Stimulated activated effector memory CD8-positive, alpha-beta T cell treated with anti-CD3 and anti-CD28 coated beads, Interleukin-12 subunit alpha, Interleukin-12 subunit beta, amount 100 ng/mL, for 72 hours (primary cell): ENCODE measurements around the gene KLHL2.
A peak's percentile ranks its signal among the peaks of the same experiment; 100 is the strongest.

Experiments used
- ATAC-seq: fragments of 150-1000 bp; cut with Tn5 transposase; 2 replicates; pipeline ENCODE4 v1.10.0; 2021
- DNase-seq, 2 donors: peaks; one replicate each; pipeline ENCODE4 v3.0.0; 2021 to 2022; ENCODE audit warnings: low spot score in 2 of 2
- H3K27ac Mint-ChIP-seq: one replicate; pipeline ENCODE4 v1.8.0; 2022; ENCODE audit warnings: mild to moderate bottlenecking, mixed read lengths
- H3K36me3 Mint-ChIP-seq: one replicate; pipeline ENCODE4 v1.8.0; 2022; ENCODE audit warnings: mild to moderate bottlenecking, mixed read lengths
- H3K4me1 Mint-ChIP-seq: one replicate; pipeline ENCODE4 v1.8.0; 2022; ENCODE audit warnings: mixed read lengths
- H3K4me3 Mint-ChIP-seq: one replicate; pipeline ENCODE4 v1.8.0; 2022; ENCODE audit warnings: mild to moderate bottlenecking, mixed read lengths
- H3K9me3 Mint-ChIP-seq: one replicate; pipeline ENCODE4 v1.8.0; 2022; ENCODE audit warnings: mixed read lengths

Gene KLHL2

DNA sequence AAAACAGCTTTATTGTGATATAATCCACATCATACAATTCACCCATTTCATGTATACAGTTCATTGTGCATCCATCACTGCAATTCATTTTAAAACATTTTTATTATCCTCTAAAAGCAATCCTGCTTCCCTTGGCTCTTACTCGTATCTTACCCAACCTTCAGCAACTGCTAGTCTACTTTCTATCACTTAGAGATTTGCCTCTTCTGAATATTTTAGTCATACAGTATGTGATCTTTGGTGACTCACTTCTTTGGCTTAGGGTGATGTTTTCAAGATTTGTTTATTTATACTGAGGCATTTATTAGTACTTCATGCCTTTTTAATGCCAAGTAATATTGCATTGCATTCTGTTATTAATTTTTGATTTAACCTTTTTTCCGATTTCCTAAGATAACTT lies 105.1 kb downstream of the KLHL2 start:
- no peak overlapping the region for H3K27ac Mint-ChIP-seq
- H3K9me3 Mint-ChIP-seq = no peaks in the 10 kb centered on the region
- H3K4me1 Mint-ChIP-seq = no peaks in the 10 kb centered on the region
- ATAC-seq (peak; percentile 62), DNase-seq (no peak)
- H3K36me3 Mint-ChIP-seq = peaks cover 63% of the 10 kb centered on the region
- H3K4me3 Mint-ChIP-seq = no peak overlapping the region

DNA sequence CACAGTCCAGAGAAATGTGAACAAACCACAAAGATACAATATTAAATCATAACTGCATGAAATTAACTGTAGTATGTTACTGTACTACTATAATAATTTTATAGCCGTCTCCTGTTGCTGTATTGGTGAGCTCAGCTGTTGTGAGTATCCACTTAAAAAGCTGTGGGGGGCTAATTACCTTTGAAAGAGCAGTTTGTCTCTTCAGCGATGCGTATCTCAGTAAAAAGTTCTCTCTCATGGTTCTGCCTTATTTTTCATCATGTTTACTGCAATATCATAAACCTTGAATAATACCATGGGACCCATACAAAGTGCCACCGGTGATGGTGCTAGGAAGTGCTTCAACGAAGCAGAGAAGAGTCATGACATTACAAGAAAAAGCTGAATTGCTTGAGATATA lies 111.7 kb downstream of the KLHL2 start:
- DNase-seq = no peak
- peaks cover 43% of the 10 kb centered on the region for H3K36me3 Mint-ChIP-seq
- no peaks in the 10 kb centered on the region for H3K4me1 Mint-ChIP-seq

DNA sequence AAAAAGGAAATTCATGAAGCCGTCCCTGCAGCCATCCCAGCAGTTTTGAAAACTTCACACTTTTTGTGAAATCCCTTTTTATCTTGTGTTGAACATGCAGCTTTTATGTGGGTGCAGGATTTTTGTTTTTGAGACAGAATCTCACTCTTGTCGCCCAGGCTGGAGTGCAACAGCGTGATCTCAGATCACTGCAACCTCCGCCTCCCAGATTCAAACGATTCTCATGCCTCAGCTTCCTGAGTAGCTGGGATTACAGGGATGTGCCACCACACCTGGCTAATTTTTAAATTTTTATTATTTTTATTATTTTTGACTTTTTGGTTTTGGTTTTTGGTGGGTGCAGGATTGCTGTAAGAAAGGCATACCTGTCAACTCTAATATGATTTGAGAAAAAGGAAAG lies 112.1 kb downstream of the KLHL2 start:
- H3K36me3 Mint-ChIP-seq = peaks cover 39% of the 10 kb centered on the region
- ATAC-seq (no peak), DNase-seq (no peak)
- no peaks in the 10 kb centered on the region for H3K9me3 Mint-ChIP-seq
- no peak overlapping the region for H3K27ac Mint-ChIP-seq
- no peak overlapping the region for H3K4me3 Mint-ChIP-seq
- no peaks in the 10 kb centered on the region for H3K4me1 Mint-ChIP-seq

More for the DNA sequence above, 111.7 kb downstream of the KLHL2 start:
- Mint-ChIP-seq H3K4me3 (no peak overlapping the region), H3K27ac (no peak overlapping the region), H3K9me3 (no peaks in the 10 kb centered on the region)
- no peak for ATAC-seq

DNA sequence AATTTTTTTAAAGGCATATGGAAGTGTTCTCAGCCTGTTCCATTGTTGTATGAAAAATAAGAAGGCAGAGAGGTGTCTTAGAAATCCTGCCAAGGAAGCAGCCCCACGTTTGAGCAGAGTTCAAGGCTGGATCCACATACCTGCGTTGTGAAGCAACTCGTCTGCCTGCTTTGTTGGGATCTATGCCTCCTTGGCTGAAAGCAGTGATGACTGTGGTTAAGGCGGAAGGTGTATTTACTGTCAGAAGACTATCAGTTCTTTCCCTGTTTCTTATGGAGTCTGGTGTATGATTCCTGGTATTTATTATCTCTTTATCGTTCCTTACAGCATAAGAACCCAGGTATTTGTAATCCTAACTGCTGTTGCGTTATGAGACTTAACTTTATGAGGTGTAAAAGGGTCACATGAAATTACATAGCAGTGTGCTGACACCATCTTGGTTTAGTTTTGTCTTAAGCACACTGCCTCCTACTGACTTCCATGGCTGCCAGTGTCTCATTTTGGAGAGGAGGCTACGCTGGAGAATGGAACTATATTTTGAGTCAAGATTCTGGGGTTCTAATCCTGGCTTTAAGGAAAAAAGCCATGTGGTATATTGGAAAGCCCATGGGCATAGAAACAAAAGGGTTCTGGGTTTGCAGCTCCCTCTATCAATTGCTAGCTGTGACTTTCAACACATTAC lies 117.0 kb downstream of the KLHL2 start:
- peaks cover 25% of the 10 kb centered on the region for H3K36me3 Mint-ChIP-seq
- DNase-seq (no peak), ATAC-seq (no peak)
- no peak overlapping the region for H3K27ac Mint-ChIP-seq
- H3K4me3 Mint-ChIP-seq = no peak overlapping the region
- H3K4me1 Mint-ChIP-seq = peaks cover 15% of the 10 kb centered on the region
- H3K9me3 Mint-ChIP-seq = no peaks in the 10 kb centered on the region

DNA sequence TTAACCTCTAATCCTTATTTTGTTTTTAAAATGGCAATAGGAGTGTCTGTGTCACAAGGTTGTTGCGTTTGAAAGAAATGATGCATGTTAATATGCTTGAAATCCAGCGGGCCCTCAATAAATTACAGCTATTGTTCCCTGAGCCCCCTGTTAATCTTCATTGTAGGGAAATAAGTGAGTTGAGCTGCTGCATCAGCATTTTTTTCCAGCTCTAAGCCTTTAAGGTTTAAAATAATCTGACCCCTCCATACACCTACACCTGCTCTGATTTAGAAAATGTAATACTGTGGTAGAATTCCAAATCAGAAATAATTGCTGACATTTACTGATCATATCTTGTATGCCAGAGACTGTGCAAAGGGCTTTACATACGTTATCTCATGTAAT lies 117.5 kb downstream of the KLHL2 start:
- DNase-seq = no peak
- ATAC-seq = no peak
- Mint-ChIP-seq H3K4me3 (no peak overlapping the region), H3K36me3 (peaks cover 19% of the 10 kb centered on the region), H3K9me3 (no peaks in the 10 kb centered on the region), H3K4me1 (peaks cover 15% of the 10 kb centered on the region), H3K27ac (no peak overlapping the region)

DNA sequence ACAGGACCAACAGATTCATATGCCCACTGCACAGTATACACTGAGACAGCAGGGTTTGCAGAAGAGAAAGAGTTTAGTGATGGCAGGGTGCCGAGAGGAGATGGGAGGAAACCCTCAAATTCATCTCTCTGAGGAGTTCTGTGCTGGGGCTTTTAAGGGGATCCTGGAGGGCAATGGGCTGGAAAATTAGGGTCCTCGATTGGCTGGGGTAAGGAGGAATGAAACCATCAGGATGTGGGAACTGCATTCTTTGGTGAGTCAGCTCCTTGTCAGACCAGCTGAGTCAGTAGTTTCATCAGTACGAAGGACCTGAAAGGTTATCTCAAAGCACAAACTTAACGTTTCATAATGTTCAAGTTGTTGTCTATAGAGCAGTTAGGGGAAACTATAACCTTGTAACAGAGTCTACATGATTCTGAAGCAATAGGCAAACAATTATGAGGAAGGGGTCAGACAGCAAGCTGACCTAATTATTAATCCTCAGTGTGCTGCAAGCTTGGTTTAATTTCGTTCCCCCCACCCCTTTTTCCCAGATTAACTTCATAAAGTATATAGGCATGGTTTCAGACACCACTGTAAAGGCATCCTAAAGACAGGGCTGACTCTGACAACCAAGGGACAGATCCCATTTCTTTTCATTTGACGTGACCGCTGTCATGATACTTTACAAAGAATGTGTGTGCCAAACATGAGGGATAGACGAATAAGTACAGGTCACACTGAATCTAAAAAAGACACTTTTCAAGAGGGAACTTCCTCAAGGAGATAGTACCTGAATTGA lies 118.6 kb downstream of the KLHL2 start:
- DNase-seq = no peak
- ATAC-seq = no peak
- H3K27ac Mint-ChIP-seq = no peak overlapping the region
- H3K4me1 Mint-ChIP-seq = peaks cover 23% of the 10 kb centered on the region
- H3K4me3 Mint-ChIP-seq = no peak overlapping the region
- H3K36me3 Mint-ChIP-seq = peaks cover 12% of the 10 kb centered on the region
- H3K9me3 Mint-ChIP-seq = no peaks in the 10 kb centered on the region

DNA sequence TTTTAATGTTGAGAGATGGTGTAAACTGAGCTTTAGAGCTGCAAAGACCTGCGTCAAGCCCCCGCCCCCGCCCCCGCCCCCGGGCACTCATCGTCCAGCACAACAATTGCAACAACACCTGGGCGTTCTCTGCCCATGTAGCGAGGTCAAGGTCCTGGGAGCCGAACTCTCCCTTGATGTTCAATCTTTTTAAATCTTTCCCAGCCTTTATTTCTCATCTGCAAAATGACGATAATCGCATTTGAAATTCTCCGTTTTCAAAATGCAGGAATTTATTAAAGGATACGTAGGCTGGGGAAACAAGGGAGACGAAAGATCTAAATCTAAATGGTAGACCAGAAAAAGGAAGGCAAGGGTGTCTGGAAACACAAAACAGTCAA lies 119.5 kb downstream of the KLHL2 start:
- no peak overlapping the region for H3K27ac Mint-ChIP-seq
- H3K4me3 Mint-ChIP-seq = no peak overlapping the region
- ATAC-seq (no peak), DNase-seq (no peak)
- peaks cover 32% of the 10 kb centered on the region for H3K4me1 Mint-ChIP-seq
- no peaks in the 10 kb centered on the region for H3K9me3 Mint-ChIP-seq
- peaks cover 7% of the 10 kb centered on the region for H3K36me3 Mint-ChIP-seq

DNA sequence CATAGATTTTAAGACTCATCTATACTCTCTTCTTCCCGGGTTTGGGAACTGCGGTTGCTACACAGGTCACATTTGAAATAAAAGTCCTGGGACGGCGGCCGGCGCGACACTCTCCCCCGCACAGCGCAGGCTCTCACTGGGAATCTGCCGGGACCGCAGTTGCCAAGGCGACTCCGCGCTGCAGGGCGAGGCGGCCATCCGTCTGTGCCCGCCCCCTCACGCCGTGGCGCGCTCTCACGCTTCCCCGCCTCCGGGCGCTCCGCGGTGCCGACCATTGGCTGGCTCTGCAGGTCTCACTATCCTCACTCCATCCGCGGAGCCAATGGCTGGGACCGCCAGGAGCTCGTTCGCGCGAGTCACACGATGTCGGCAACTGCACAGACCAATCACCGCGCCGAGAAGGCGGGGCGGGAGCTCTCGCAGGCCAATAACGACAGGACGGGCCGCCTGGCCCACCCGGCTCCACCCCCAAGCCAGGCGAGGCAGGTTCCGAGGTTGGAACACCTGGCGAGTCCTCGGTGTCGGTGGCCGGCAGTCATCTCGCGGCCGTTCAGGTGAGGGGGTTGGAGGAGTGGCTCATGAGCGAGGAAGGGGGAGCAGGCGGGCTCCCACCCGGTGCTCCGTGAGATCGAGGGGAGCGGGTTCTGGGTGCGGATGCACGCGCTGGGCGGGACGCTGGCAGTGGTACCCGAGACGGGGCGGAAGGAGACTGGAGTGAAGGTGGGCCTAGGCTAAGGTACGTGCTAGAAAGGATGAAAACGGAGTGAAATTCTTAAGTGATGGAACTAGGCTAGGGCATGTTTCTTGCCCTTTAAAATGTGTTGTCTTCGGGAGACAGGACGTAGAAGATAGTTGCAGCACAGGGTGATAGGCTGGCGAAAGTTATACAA lies 120.1 kb downstream of the KLHL2 start, which contains the start of gene MSMO1:
Gene MSMO1, plus strand, starts transcription at position 459 of the 890 bp plus-strand sequence. CDS start 5,702 bp downstream, outside the sequence.
- DNase-seq = peak; percentile 88 to 98
- Mint-ChIP-seq H3K4me1 (peaks cover 39% of the 10 kb centered on the region), H3K27ac (no peak within 1 kb of the TSS), H3K9me3 (no peaks in the 10 kb centered on the region), H3K36me3 (peaks cover 7% of the 10 kb centered on the region), H3K4me3 (no peak within 1 kb of the TSS)
- ATAC-seq = peak; percentile 98

DNA sequence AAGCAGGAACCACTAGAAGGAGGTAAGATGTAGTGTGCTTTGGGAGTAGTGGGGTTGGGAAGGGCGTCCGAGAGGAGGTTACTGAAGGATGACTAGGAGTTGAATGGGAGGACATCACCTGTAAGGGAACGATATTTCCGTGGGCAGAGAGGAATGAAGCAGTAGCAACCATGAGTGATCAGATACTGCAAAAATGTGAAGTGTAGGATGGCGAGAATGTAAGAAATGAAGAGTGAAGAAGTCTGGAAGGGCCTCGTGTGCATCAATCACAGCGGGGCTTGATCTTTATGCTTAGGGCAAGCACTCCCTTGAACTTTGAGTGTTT lies 120.7 kb downstream of the KLHL2 start:
- no peak for ATAC-seq
- Mint-ChIP-seq H3K36me3 (peaks cover 7% of the 10 kb centered on the region), H3K9me3 (no peaks in the 10 kb centered on the region), H3K4me1 (peaks cover 44% of the 10 kb centered on the region), H3K4me3 (no peak overlapping the region), H3K27ac (no peak overlapping the region)
- no peak for DNase-seq

DNA sequence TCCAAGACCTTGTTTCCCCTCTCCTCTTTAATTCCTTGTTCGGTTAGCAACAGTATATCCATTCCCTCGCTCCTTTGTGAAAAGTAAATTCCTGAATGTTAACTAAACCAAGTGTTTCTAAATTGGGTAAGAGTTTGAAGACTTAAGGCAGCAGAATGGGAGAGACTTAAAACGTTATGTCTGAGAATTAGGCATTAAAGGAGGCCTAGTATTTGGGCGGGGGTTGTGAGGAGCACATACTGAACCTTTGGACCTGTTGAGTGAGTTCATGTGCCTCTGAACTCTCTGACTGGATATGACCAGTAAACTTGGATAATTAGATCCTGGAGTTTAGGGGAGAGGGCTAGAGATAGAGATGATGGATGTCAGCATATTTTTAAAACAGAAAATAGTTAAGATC lies 121.3 kb downstream of the KLHL2 start:
- H3K36me3 Mint-ChIP-seq = peaks cover 7% of the 10 kb centered on the region

DNA sequence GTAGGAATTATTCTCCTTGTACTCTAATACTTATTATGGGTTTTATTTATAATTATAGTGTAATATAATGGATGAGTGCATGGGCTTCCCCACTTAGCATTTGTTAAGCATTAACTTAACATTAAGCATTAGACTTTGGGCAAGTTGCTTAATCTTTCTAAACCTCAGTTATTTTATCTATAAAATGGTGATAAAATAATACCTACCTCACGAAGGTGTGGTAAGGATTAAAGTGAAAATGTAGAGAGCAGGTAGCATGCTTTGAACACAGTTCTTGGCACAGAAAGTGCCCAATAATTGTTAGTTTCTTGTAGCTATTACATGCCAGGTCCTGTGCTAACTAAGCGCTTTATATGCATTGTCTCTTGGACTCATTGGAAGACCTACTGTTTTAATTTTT lies 122.7 kb downstream of the KLHL2 start:
- H3K4me3 Mint-ChIP-seq = no peak overlapping the region
- ATAC-seq (no peak), DNase-seq (no peak)
- H3K27ac Mint-ChIP-seq = peak overlapping the region; percentile 80
- peaks cover 47% of the 10 kb centered on the region for H3K4me1 Mint-ChIP-seq
- no peaks in the 10 kb centered on the region for H3K9me3 Mint-ChIP-seq
- H3K36me3 Mint-ChIP-seq = peaks cover 7% of the 10 kb centered on the region

More for the DNA sequence above, 121.3 kb downstream of the KLHL2 start:
- H3K9me3 Mint-ChIP-seq = no peaks in the 10 kb centered on the region
- H3K27ac Mint-ChIP-seq = no peak overlapping the region
- H3K4me1 Mint-ChIP-seq = peaks cover 44% of the 10 kb centered on the region
- ATAC-seq = no peak
- no peak overlapping the region for H3K4me3 Mint-ChIP-seq
- no peak for DNase-seq

DNA sequence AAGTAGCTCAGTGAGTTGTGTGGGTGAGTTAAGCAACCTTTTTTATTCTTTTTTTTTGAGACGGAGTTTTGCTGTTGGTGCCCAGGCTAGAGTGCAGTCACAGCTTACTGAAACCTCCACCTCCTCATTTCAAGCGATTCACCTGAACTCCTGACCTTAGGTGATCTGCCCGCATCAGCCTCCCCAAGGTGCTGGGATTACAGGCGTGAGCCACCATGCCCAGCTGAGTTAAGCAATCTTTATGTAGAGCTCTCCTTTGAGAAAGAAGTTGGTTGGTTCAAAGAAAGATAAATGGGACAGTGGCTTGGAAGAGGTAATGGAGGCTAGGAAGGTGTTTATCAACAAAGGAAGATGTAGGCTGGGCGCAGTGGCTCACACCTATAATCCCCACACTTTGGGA lies 123.3 kb downstream of the KLHL2 start:
- H3K4me3 Mint-ChIP-seq = no peak overlapping the region

DNA sequence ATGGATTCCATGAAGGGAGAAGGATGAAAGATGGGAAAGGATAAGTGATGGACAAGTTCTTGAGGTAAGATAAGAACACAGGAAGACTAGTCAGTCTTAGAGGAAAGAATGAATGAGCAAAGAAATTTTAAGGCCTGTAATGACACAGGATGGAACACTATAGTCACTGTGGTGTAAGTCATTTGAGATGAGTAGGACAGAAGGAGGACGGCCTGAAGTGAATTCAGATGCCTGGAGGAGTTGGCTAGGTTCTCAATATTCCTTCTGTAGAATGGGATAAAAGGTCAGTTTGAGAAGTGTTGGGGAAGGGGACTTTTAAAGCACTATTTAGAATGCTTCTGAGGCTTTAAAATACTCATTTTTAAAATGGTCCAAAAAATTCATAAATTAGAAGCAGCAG lies 124.0 kb downstream of the KLHL2 start:
- ATAC-seq (peak; percentile 59), DNase-seq (no peak)
- no peak overlapping the region for H3K4me3 Mint-ChIP-seq
- H3K27ac Mint-ChIP-seq = peak overlapping the region; percentile 80
- H3K4me1 Mint-ChIP-seq = peaks cover 40% of the 10 kb centered on the region
- no peaks in the 10 kb centered on the region for H3K36me3 Mint-ChIP-seq
- H3K9me3 Mint-ChIP-seq = no peaks in the 10 kb centered on the region

More for the DNA sequence above, 123.3 kb downstream of the KLHL2 start:
- DNase-seq (no peak), ATAC-seq (no peak)
- no peaks in the 10 kb centered on the region for H3K9me3 Mint-ChIP-seq
- H3K27ac Mint-ChIP-seq = peak overlapping the region; percentile 80
- H3K4me1 Mint-ChIP-seq = peaks cover 47% of the 10 kb centered on the region
- peaks cover 3% of the 10 kb centered on the region for H3K36me3 Mint-ChIP-seq

DNA sequence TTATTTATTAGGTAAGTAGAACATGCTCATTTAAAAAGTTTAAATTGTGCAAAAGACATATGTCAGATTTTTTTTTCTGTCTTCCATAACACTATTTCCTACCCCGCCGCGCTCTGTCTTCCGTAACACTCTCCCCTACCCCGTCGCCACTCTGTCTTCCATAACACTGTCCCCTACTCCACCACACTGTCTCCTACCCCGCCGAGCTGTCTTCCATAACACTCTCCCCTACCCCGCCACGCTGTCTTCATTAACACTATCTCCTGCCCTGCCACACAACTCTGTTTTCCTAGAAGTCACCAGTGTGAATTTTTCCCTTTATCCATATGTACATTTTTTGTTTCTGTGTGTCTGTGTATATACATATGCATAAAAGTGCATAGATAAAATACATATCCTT lies 124.5 kb downstream of the KLHL2 start:
- Mint-ChIP-seq H3K9me3 (no peaks in the 10 kb centered on the region), H3K4me1 (peaks cover 38% of the 10 kb centered on the region), H3K27ac (peak overlapping the region; percentile 80), H3K4me3 (no peak overlapping the region), H3K36me3 (no peaks in the 10 kb centered on the region)
- ATAC-seq (no peak), DNase-seq (no peak)

DNA sequence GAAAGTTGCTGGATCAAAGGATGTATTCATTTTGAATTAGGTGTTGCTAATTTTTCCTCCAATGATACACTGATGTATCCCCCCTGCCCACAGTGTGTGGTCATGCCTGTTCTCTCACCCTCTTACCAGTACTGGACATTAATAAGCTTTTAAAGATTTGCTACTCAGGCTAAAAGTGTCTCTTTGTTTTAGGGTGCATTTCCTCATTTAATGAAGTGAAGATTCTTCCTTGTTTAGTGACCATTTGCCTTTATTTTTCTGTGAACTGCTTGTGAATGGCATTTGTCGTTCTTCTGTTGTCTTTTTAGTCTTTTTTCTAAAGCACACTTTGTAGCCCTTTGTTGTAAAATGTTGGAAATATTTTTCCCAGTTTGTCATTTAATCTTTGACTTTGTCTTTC lies 125.1 kb downstream of the KLHL2 start:
- H3K27ac Mint-ChIP-seq = peak overlapping the region; percentile 80
- ATAC-seq = no peak

More for the DNA sequence above, 125.1 kb downstream of the KLHL2 start:
- no peak for DNase-seq
- Mint-ChIP-seq H3K9me3 (no peaks in the 10 kb centered on the region), H3K4me1 (peaks cover 38% of the 10 kb centered on the region), H3K36me3 (no peaks in the 10 kb centered on the region), H3K4me3 (no peak overlapping the region)
